Astrocyte of the cerebellum (primary cell): ENCODE data around the gene RIPOR1.

Source experiments
- DNase-seq: peaks from one replicate; pipeline ENCODE4 v3.0.0-alpha.2; 2011; ENCODE audit warnings: low read depth
- H3K4me3 ChIP-seq: 2 replicates; pipeline ENCODE4 v1.5.1; 2011; ENCODE audit warnings: mild to moderate bottlenecking, low read depth, low read length, moderate library complexity
- CTCF ChIP-seq: IDR thresholded peaks from 2 replicates; pipeline ENCODE4 v1.5.1; 2012; ENCODE audit warnings: low read length, low read depth, moderate library complexity, mild to moderate bottlenecking; ENCODE audit errors: missing control alignments
- in situ Hi-C: cut with HindIII; loops from 2 replicates; pipeline ENCODE4 v1.10.0; 2017; ENCODE audit warnings: low sequenced_read_pairs

Gene RIPOR1

GRCh38 chr16:67548265-67549126 is 19.9 kb downstream of the RIPOR1 start:
- H3K4me3 ChIP-seq = no peak overlapping the region
- no peak for TF ChIP-seq CTCF
- in situ Hi-C loops = no loop called here
- DNase-seq = no peak

GRCh38 chr16:67549240-67549639 is 20.6 kb downstream of the RIPOR1 start:
- DNase-seq = no peak
- H3K4me3 ChIP-seq = no peak overlapping the region
- in situ Hi-C loops = no loop called here
- TF ChIP-seq CTCF = no peak

- TF ChIP-seq CTCF = no peak
- H3K4me3 ChIP-seq = no peak overlapping the region
- DNase-seq = no peak
- in situ Hi-C loops = no loop called here
Measured at GRCh38 chr16:67549936-67550335, 21.3 kb downstream of the RIPOR1 start.

GRCh38 chr16:67551091-67551490 is 22.5 kb downstream of the RIPOR1 start:
- H3K4me3 ChIP-seq = no peak overlapping the region
- no peak for DNase-seq
- no peak for TF ChIP-seq CTCF
- in situ Hi-C loops = no loop called here

GRCh38 chr16:67551972-67552371 is 23.3 kb downstream of the RIPOR1 start:
- H3K4me3 ChIP-seq = no peak overlapping the region
- DNase-seq = no peak
- no peak for TF ChIP-seq CTCF
- in situ Hi-C loops = no loop called here

GRCh38 chr16:67552476-67552875 is 23.8 kb downstream of the RIPOR1 start:
- in situ Hi-C loops = no loop called here
- DNase-seq = no peak
- no peak for TF ChIP-seq CTCF
- no peak overlapping the region for H3K4me3 ChIP-seq
